NK-92 (cell line): ENCODE results near the gene DCP1B.

Experiments used
- DNase-seq: peaks from one replicate; lab custom pipeline; 2025; ENCODE audit not compliant: unreplicated experiment; lab: John Stamatoyannopoulos, UW

DCP1B gene

GRCh38 chr12:1906579-1906978, 97.7 kb downstream of the DCP1B start:
- DNase-seq, result no peak

- no peak for DNase-seq
Observed at GRCh38 chr12:1904875-1905274, 99.4 kb downstream of the DCP1B start.

- DNase-seq, result no peak
Observed at GRCh38 chr12:1896964-1897363, 107.3 kb downstream of the DCP1B start.
